ENCODE measurements around the gene RSPH6A. TPM values are rescaled to one million over a fixed set of nuclear protein-coding genes. Genes with fewer than 3 reads are reported as not detected.

The RSPH6A gene
- total and polyA plus RNA-seq, 12 donors: 0.09 to 0.15 TPM; not detected in 10

GRCh38 chr19:45863335-45863839 lies 48.3 kb upstream of the RSPH6A start:
- H3K27me3 ChIP-seq: peaks cover 0 to 31% (median 23%) of the 10 kb centered on the region in 7 donors
- peaks cover 0 to 35% (median 0%) of the 10 kb centered on the region in 9 donors for H3K36me3 ChIP-seq
- DNase-seq (no peak), ATAC-seq (no peak)
- no peak for TF ChIP-seq CTCF (IDR thresholded peaks at IDR 0.05)
- no peaks in the 10 kb centered on the region for H3K9me3 ChIP-seq
- H3K4me1 ChIP-seq: peaks cover 0 to 33% (median 25%) of the 10 kb centered on the region in 9 donors
- H3K27ac ChIP-seq: peak overlapping the region in 1 of 10 donors; percentile 95
- WGBS, 2 donors: 2 to 4% methylated on average over 22 of the region's 22 CpGs
- peak overlapping the region; percentile 8 to 100 (median 88) for H3K4me3 ChIP-seq
- intact Hi-C loops (cut with DNase I): loop anchor here in 2 of 10 donors (1.0 to 5.0 kb wide), 2 partner anchors 23 to 134 kb away; partner anchors contain the start of genes CCDC61 (in 1 of the 2) and IRF2BP1 (in 1 of the 2)

GRCh38 chr19:45862564-45863334 lies 47.6 kb upstream of the RSPH6A start, which contains the start of gene SYMPK:
Gene SYMPK (minus strand): TSS chr19:45863147. CDS start chr19:45854495, 8,652 bp downstream.
- ATAC-seq: peak; percentile 99 to 100 (median 99)
- H3K4me3 ChIP-seq: peak within 1 kb of the TSS; percentile 84 to 100 (median 88)
- peaks cover 0 to 42% (median 0%) of the 10 kb centered on the region in 9 donors for H3K36me3 ChIP-seq
- peaks cover 0 to 31% (median 23%) of the 10 kb centered on the region in 7 donors for H3K27me3 ChIP-seq
- TF ChIP-seq CTCF (IDR thresholded peaks at IDR 0.05): no peak
- DNase-seq: peak; percentile 99
- intact Hi-C loops (cut with DNase I): loop anchor here in 2 of 10 donors (1.0 to 5.0 kb wide), 2 partner anchors 24 to 135 kb away; partner anchors contain the start of genes CCDC61 (in 1 of the 2) and IRF2BP1 (in 1 of the 2)
- peaks cover 0 to 33% (median 25%) of the 10 kb centered on the region in 9 donors for H3K4me1 ChIP-seq
- peak within 1 kb of the TSS; percentile 76 to 96 (median 90) for H3K27ac ChIP-seq
- H3K9me3 ChIP-seq: no peaks in the 10 kb centered on the region
- WGBS, 2 donors: 0 to 1% methylated on average over 60 to 65 of the region's 65 CpGs

DNA sequence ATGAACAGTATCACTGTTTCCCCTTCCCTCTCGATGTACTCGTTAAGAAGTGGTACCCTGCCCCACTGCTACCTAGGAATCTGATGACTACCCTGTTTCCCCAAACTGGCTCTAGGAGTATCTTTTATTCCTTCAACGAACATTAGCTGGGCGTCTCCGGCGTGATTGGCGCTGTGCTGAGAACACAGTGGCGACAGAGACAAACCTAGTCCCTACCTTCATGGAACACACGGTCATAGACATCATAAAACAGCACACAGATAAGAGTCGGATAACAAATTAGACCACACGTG lies 47.1 kb upstream of the RSPH6A start:
- WGBS, 2 donors: 1% methylated on average over 11 of the region's 11 CpGs

More for the DNA sequence above, 47.1 kb upstream of the RSPH6A start:
- peaks cover 0 to 43% (median 0%) of the 10 kb centered on the region in 9 donors for H3K36me3 ChIP-seq
- H3K27me3 ChIP-seq: peaks cover 0 to 31% (median 23%) of the 10 kb centered on the region in 7 donors
- ATAC-seq: peak in 3 of 8 donors; percentile 0 to 5 (median 4)
- no peak for DNase-seq
- H3K27ac ChIP-seq: peak overlapping the region in 9 of 10 donors; percentile 87 to 96 (median 90)
- H3K9me3 ChIP-seq: no peaks in the 10 kb centered on the region
- no peak for TF ChIP-seq CTCF (IDR thresholded peaks at IDR 0.05)
- intact Hi-C loops (cut with DNase I): loop anchor here in 1 of 10 donors (5.0 kb wide), 1 partner anchor 135 kb away; the partner anchor contains the start of gene CCDC61
- peak overlapping the region; percentile 84 to 100 (median 88) for H3K4me3 ChIP-seq
- H3K4me1 ChIP-seq: peaks cover 0 to 33% (median 25%) of the 10 kb centered on the region in 9 donors
